Immature natural killer cell (primary cell): ENCODE measurements around the gene ICAM4. TPM values are rescaled to one million over a fixed set of nuclear protein-coding genes. Genes with fewer than 3 reads are reported as not detected.

Experiments used
- DNase-seq, 3 donors: peaks; one replicate each; pipeline ENCODE4 v3.0.0; 2022; ENCODE audit warnings: mixed read lengths in 1 of 3
- H3K27ac Mint-ChIP-seq, 6 donors: one replicate each; pipeline ENCODE4 v1.8.0; 2020; ENCODE audit warnings: mixed read lengths in 6 of 6, mild to moderate bottlenecking in 5 of 6, inconsistent platforms in 4 of 6, moderate library complexity in 3 of 6
- H3K27me3 Mint-ChIP-seq, 3 donors: one replicate each; pipeline ENCODE4 v1.8.0; 2020 to 2021; ENCODE audit warnings: low read depth in 3 of 3, mild to moderate bottlenecking in 3 of 3, mixed read lengths in 3 of 3, moderate library complexity in 3 of 3, inconsistent platforms in 1 of 3
- H3K36me3 Mint-ChIP-seq, 3 donors: one replicate each; pipeline ENCODE4 v1.8.0; 2020; ENCODE audit warnings: mixed read lengths in 3 of 3, inconsistent platforms in 2 of 3, mild to moderate bottlenecking in 2 of 3
- H3K4me1 Mint-ChIP-seq, 2 donors: one replicate each; pipeline ENCODE4 v1.8.0; 2020; ENCODE audit warnings: inconsistent platforms in 2 of 2, mild to moderate bottlenecking in 2 of 2, mixed read lengths in 2 of 2, moderate library complexity in 1 of 2
- H3K4me3 Mint-ChIP-seq, 5 donors: one replicate each; pipeline ENCODE4 v1.8.0; 2020; ENCODE audit warnings: mild to moderate bottlenecking in 5 of 5, mixed read lengths in 5 of 5, inconsistent platforms in 3 of 5, moderate library complexity in 3 of 5
- H3K9me3 Mint-ChIP-seq, 6 donors: one replicate each; pipeline ENCODE4 v1.8.0; 2020; ENCODE audit warnings: mild to moderate bottlenecking in 6 of 6, mixed read lengths in 6 of 6, inconsistent platforms in 4 of 6, moderate library complexity in 3 of 6
- polyA plus RNA-seq, 3 donors: library from polyadenylated mRNA; unstranded; fragments of 300-500 nt; fragmentation: Illumina TruSeq; gene quantifications; one replicate each; pipeline ENCODE4 v1.2.3, GENCODE V29; 2021

Gene ICAM4
- polyA plus RNA-seq, 3 donors from 2014 or later, result 0.63 to 1.1 TPM; not detected in 1

GRCh38 chr19:10305139-10305806, 18.5 kb downstream of the ICAM4 start:
- H3K4me1 Mint-ChIP-seq, result no peaks in the 10 kb centered on the region
- H3K36me3 Mint-ChIP-seq, result no peaks in the 10 kb centered on the region
- H3K27me3 Mint-ChIP-seq, result no peaks in the 10 kb centered on the region
- no peaks in the 10 kb centered on the region for H3K9me3 Mint-ChIP-seq
- no peak overlapping the region for H3K27ac Mint-ChIP-seq
- DNase-seq, result no peak
- H3K4me3 Mint-ChIP-seq, result no peak overlapping the region

GRCh38 chr19:10306327-10306726, 19.6 kb downstream of the ICAM4 start:
- no peak overlapping the region for H3K27ac Mint-ChIP-seq
- no peaks in the 10 kb centered on the region for H3K36me3 Mint-ChIP-seq
- H3K4me3 Mint-ChIP-seq, result no peak overlapping the region
- no peaks in the 10 kb centered on the region for H3K9me3 Mint-ChIP-seq
- no peaks in the 10 kb centered on the region for H3K4me1 Mint-ChIP-seq
- DNase-seq, result no peak
- no peaks in the 10 kb centered on the region for H3K27me3 Mint-ChIP-seq

GRCh38 chr19:10309423-10309822, 22.7 kb downstream of the ICAM4 start, which contains the start of gene ZGLP1:
ZGLP1 (minus strand) TSS chr19:10309815.
- peaks cover 2 to 3% of the 10 kb centered on the region in 2 donors for H3K4me1 Mint-ChIP-seq
- no peaks in the 10 kb centered on the region for H3K27me3 Mint-ChIP-seq
- no peaks in the 10 kb centered on the region for H3K9me3 Mint-ChIP-seq
- H3K4me3 Mint-ChIP-seq, result no peak within 1 kb of the TSS
- DNase-seq, result no peak
- no peak within 1 kb of the TSS for H3K27ac Mint-ChIP-seq
- H3K36me3 Mint-ChIP-seq, result peaks cover 0 to 4% (median 0%) of the 10 kb centered on the region in 3 donors

- peaks cover 17 to 20% of the 10 kb centered on the region in 2 donors for H3K4me1 Mint-ChIP-seq
- H3K9me3 Mint-ChIP-seq, result no peaks in the 10 kb centered on the region
- H3K36me3 Mint-ChIP-seq, result peaks cover 4 to 8% (median 7%) of the 10 kb centered on the region in 3 donors
- H3K27ac Mint-ChIP-seq, result peak within 1 kb of the TSS; percentile 75 to 93 (median 80)
- DNase-seq, result peak; percentile 80 to 82 (median 80)
- H3K27me3 Mint-ChIP-seq, result peaks cover 2 to 6% (median 3%) of the 10 kb centered on the region in 3 donors
- peak within 1 kb of the TSS; percentile 80 to 91 (median 89) for H3K4me3 Mint-ChIP-seq
Observed at GRCh38 chr19:10315335-10316214, 28.8 kb downstream of the ICAM4 start, which contains the start of gene FDX2. FDX2 (minus strand) TSS chr19:10316015; CDS start chr19:10315996, 19 bp downstream.

GRCh38 chr19:10316229-10317044, 29.7 kb downstream of the ICAM4 start:
- Mint-ChIP-seq H3K9me3 (no peaks in the 10 kb centered on the region), H3K4me3 (peak overlapping the region; percentile 80 to 91 (median 89)), H3K27me3 (peaks cover 2 to 6% (median 3%) of the 10 kb centered on the region in 3 donors), H3K36me3 (peaks cover 4 to 8% (median 7%) of the 10 kb centered on the region in 3 donors), H3K4me1 (peaks cover 17 to 20% of the 10 kb centered on the region in 2 donors), H3K27ac (peak overlapping the region; percentile 70 to 93 (median 80))
- no peak for DNase-seq

- peaks cover 17 to 20% of the 10 kb centered on the region in 2 donors for H3K4me1 Mint-ChIP-seq
- H3K27me3 Mint-ChIP-seq, result peaks cover 3 to 6% (median 4%) of the 10 kb centered on the region in 3 donors
- peak overlapping the region in 2 of 5 donors; percentile 47 to 62 for H3K4me3 Mint-ChIP-seq
- H3K27ac Mint-ChIP-seq, result no peak overlapping the region
- no peaks in the 10 kb centered on the region for H3K9me3 Mint-ChIP-seq
- H3K36me3 Mint-ChIP-seq, result peaks cover 9 to 14% (median 13%) of the 10 kb centered on the region in 3 donors
- no peak for DNase-seq
Observed at GRCh38 chr19:10317045-10317856, 30.5 kb downstream of the ICAM4 start.

- H3K36me3 Mint-ChIP-seq, result peaks cover 9 to 14% (median 13%) of the 10 kb centered on the region in 3 donors
Observed at GRCh38 chr19:10317857-10318462, 31.2 kb downstream of the ICAM4 start.

GRCh38 chr19:10318807-10319682, 32.3 kb downstream of the ICAM4 start:
- Mint-ChIP-seq H3K27me3 (peaks cover 3 to 6% (median 4%) of the 10 kb centered on the region in 3 donors), H3K36me3 (peaks cover 9 to 13% (median 10%) of the 10 kb centered on the region in 3 donors), H3K27ac (no peak overlapping the region), H3K4me1 (peaks cover 17 to 20% of the 10 kb centered on the region in 2 donors), H3K4me3 (no peak overlapping the region), H3K9me3 (no peaks in the 10 kb centered on the region)
- DNase-seq, result no peak

More at GRCh38 chr19:10317857-10318462, 31.2 kb downstream of the ICAM4 start:
- Mint-ChIP-seq H3K4me3 (no peak overlapping the region), H3K27ac (no peak overlapping the region), H3K9me3 (no peaks in the 10 kb centered on the region), H3K4me1 (peaks cover 17 to 20% of the 10 kb centered on the region in 2 donors), H3K27me3 (peaks cover 3 to 6% (median 4%) of the 10 kb centered on the region in 3 donors)
- DNase-seq, result no peak

- H3K4me1 Mint-ChIP-seq, result peaks cover 4 to 6% of the 10 kb centered on the region in 2 donors
- H3K27me3 Mint-ChIP-seq, result peaks cover 4 to 6% (median 5%) of the 10 kb centered on the region in 3 donors
- H3K4me3 Mint-ChIP-seq, result no peak overlapping the region
- H3K9me3 Mint-ChIP-seq, result no peaks in the 10 kb centered on the region
- no peak overlapping the region for H3K27ac Mint-ChIP-seq
- H3K36me3 Mint-ChIP-seq, result peaks cover 9 to 13% (median 10%) of the 10 kb centered on the region in 3 donors
- no peak for DNase-seq
Observed at GRCh38 chr19:10320602-10321416, 34.1 kb downstream of the ICAM4 start.

- DNase-seq, result no peak
- Mint-ChIP-seq H3K9me3 (no peaks in the 10 kb centered on the region), H3K27me3 (peaks cover 1 to 6% (median 2%) of the 10 kb centered on the region in 3 donors), H3K4me1 (peaks cover 0 to under 1% of the 10 kb centered on the region in 2 donors), H3K4me3 (no peak overlapping the region), H3K36me3 (peaks cover 9 to 13% (median 10%) of the 10 kb centered on the region in 3 donors), H3K27ac (no peak overlapping the region)
Observed at GRCh38 chr19:10321417-10321797, 34.7 kb downstream of the ICAM4 start.
